Glutamatergic neuron (in vitro differentiated cells): ENCODE measurements around the gene COL16A1. TPM values are rescaled to one million over a fixed set of nuclear protein-coding genes. Genes with fewer than 3 reads are reported as not detected.

Experiments used
- DNase-seq: peaks from one replicate; pipeline ENCODE4 v3.0.0; 2022
- H3K27ac Mint-ChIP-seq: one replicate; pipeline ENCODE4 v1.8.0; 2020; ENCODE audit warnings: mild to moderate bottlenecking, mixed read lengths, inconsistent platforms; ENCODE audit not compliant: unreplicated experiment
- H3K27me3 Mint-ChIP-seq: one replicate; pipeline ENCODE4 v1.8.0; 2020; ENCODE audit warnings: mild to moderate bottlenecking, moderate library complexity, mixed read lengths, inconsistent platforms; ENCODE audit not compliant: unreplicated experiment
- H3K36me3 Mint-ChIP-seq: one replicate; pipeline ENCODE4 v1.8.0; 2020; ENCODE audit warnings: mild to moderate bottlenecking, mixed read lengths, inconsistent platforms; ENCODE audit not compliant: unreplicated experiment
- H3K4me1 Mint-ChIP-seq: one replicate; pipeline ENCODE4 v1.8.0; 2020; ENCODE audit warnings: mild to moderate bottlenecking, low read depth, mixed read lengths, inconsistent platforms; ENCODE audit not compliant: unreplicated experiment
- H3K4me3 Mint-ChIP-seq: one replicate; pipeline ENCODE4 v1.8.0; 2020; ENCODE audit warnings: mild to moderate bottlenecking, mixed read lengths, inconsistent platforms; ENCODE audit not compliant: unreplicated experiment
- H3K9me3 Mint-ChIP-seq: one replicate; pipeline ENCODE4 v1.8.0; 2020; ENCODE audit warnings: mild to moderate bottlenecking, moderate library complexity, mixed read lengths, inconsistent platforms; ENCODE audit not compliant: unreplicated experiment
- total RNA-seq: library from RNA; stranded (reverse); fragmentation: NEBNext Ultra II Directional; extraction: Animal tissue kit (Norgen Biotek cat#: 25700); gene quantifications from one replicate; pipeline ENCODE4 v1.2.1, GENCODE V29; 2021; ENCODE audit not compliant: unreplicated experiment
- TF ChIP-seq, protein P1 (sequence below): fragments of 200-600 bp; sonication (generic); IDR thresholded peaks from one replicate; pipeline ENCODE4 v1.5.0; 2021; ENCODE audit not compliant: partially characterized antibody, unreplicated experiment

COL16A1 gene
- total RNA-seq, 1 donor from 2014 or later: 52.2 TPM

GRCh38 chr1:31627930-31628559 is 75.8 kb downstream of the COL16A1 start:
- no peak for DNase-seq
- Mint-ChIP-seq H3K36me3 (no peaks in the 10 kb centered on the region), H3K4me1 (peaks cover 23% of the 10 kb centered on the region), H3K4me3 (peak overlapping the region; percentile 38), H3K27ac (peak overlapping the region; percentile 80), H3K27me3 (peaks cover 3% of the 10 kb centered on the region), H3K9me3 (peaks cover 8% of the 10 kb centered on the region)
- TF ChIP-seq, protein P1, sequence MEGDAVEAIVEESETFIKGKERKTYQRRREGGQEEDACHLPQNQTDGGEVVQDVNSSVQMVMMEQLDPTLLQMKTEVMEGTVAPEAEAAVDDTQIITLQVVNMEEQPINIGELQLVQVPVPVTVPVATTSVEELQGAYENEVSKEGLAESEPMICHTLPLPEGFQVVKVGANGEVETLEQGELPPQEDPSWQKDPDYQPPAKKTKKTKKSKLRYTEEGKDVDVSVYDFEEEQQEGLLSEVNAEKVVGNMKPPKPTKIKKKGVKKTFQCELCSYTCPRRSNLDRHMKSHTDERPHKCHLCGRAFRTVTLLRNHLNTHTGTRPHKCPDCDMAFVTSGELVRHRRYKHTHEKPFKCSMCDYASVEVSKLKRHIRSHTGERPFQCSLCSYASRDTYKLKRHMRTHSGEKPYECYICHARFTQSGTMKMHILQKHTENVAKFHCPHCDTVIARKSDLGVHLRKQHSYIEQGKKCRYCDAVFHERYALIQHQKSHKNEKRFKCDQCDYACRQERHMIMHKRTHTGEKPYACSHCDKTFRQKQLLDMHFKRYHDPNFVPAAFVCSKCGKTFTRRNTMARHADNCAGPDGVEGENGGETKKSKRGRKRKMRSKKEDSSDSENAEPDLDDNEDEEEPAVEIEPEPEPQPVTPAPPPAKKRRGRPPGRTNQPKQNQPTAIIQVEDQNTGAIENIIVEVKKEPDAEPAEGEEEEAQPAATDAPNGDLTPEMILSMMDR: no peak

DNA sequence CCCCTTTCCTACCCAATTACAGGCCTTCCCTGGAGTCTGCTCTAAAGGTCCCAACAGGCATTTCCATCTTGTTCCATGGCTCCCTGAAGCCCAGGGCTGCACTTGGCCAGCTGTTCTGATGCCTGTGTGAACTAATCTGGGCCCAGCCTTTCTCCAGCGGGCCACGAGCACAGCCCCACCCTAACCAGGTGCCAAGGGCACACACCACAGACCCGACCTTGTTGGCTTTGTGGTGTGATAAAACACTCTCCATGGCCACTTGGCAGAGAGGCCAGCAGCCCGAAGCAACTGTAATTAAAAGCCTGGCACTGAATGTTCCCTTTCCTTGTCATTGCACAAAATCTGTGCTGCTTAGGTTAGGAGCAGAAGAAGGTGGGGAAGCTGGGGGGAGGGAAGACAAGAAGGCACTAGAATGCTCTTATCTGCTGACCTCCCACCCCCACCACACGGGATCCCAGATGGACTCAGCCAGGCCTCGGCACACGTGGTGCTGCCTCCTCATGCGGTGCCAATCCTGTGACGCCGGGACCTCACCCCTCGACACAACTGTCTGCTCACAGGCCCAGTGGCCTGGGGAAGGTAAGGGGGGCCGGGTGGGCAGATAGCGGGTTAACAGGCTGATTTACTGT is 76.4 kb downstream of the COL16A1 start:
- DNase-seq: no peak
- Mint-ChIP-seq H3K36me3 (no peaks in the 10 kb centered on the region), H3K9me3 (peaks cover 8% of the 10 kb centered on the region), H3K27me3 (peaks cover 3% of the 10 kb centered on the region), H3K4me3 (peak overlapping the region; percentile 67), H3K4me1 (peaks cover 23% of the 10 kb centered on the region), H3K27ac (peak overlapping the region; percentile 93)
- TF ChIP-seq, protein P1: no peak

DNA sequence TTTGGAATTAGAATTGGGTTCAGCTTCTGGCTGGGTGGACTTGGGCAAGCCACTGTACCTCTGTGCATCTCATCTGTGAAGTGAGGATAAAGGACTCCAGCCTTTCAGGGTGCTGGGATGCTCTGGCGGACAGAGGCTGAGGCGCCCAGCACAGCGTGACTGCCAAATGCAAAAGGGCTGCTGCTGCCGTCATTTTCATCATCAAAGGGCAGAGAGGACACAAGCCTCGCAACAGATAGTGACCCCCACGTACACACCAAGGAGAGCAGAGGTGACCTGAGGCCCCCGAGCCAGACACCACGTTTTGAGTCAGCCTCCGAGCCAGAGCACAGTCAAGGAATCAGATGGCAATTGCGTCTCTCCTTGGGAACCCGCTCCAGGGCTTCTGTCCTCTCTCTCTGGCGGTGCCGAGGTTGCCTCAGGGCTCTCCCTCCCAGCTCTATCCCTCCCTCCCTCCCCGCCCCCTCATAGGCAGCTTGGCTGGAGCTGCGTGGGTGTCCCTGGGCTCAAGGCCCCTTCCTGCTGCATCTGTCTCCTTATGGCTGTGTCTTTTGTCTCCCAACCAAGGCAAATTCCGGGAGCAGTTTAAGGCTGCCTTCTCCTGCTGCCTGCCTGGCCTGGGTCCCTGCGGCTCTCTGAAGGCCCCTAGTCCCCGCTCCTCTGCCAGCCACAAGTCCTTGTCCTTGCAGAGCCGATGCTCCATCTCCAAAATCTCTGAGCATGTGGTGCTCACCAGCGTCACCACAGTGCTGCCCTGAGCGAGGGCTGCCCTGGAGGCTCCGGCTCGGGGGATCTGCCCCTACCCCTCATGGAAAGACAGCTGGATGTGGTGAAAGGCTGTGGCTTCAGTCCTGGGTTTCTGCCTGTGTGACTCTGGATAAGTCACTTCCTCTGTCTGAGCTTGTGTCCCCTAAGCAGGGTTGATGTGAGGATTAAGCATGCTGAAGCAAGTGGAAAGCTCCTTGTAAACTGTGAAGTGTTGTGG is 77.3 kb downstream of the COL16A1 start:
- H3K36me3 Mint-ChIP-seq: no peaks in the 10 kb centered on the region
- H3K4me1 Mint-ChIP-seq: peaks cover 23% of the 10 kb centered on the region
- H3K4me3 Mint-ChIP-seq: peak overlapping the region; percentile 67
- H3K27me3 Mint-ChIP-seq: peaks cover 3% of the 10 kb centered on the region
- peak; percentile 72 for DNase-seq
- TF ChIP-seq, protein P1: no peak
- peak overlapping the region; percentile 93 for H3K27ac Mint-ChIP-seq
- H3K9me3 Mint-ChIP-seq: peaks cover 8% of the 10 kb centered on the region

- Mint-ChIP-seq H3K4me3 (peak overlapping the region; percentile 61), H3K9me3 (peaks cover 8% of the 10 kb centered on the region), H3K4me1 (peaks cover 23% of the 10 kb centered on the region), H3K36me3 (no peaks in the 10 kb centered on the region), H3K27me3 (peaks cover 3% of the 10 kb centered on the region), H3K27ac (peak overlapping the region; percentile 79)
- DNase-seq: no peak
- TF ChIP-seq, protein P1: no peak
Measured at GRCh38 chr1:31625561-31626222, 78.1 kb downstream of the COL16A1 start.
